Astrocyte (in vitro differentiated cells and primary cell): ENCODE results near the gene ASB15. TPM values are rescaled to one million over a fixed set of nuclear protein-coding genes. Genes with fewer than 3 reads are reported as not detected.

Experiments used
- DNase-seq: peaks from one replicate; pipeline ENCODE4 v3.0.0-alpha.2; 2010; ENCODE audit warnings: low read depth
- FAIRE-seq: peaks from 2 replicates; lab custom pipeline; 2011; peaks lifted over from hg19 to GRCh38; lab: Jason Lieb, UNC
- H2AFZ ChIP-seq: 2 replicates; pipeline ENCODE4 v1.6.0; 2012; ENCODE audit warnings: low read depth, low read length, inconsistent platforms
- H3K27ac ChIP-seq: 2 replicates; pipeline ENCODE4 v1.5.1; 2011; ENCODE audit warnings: low read depth, low read length, inconsistent platforms
- H3K27me3 ChIP-seq: 2 replicates; pipeline ENCODE4 v1.6.0; 2011; ENCODE audit warnings: low read length, inconsistent platforms; ENCODE audit not compliant: insufficient read depth
- H3K36me3 ChIP-seq: 2 replicates; pipeline ENCODE4 v1.5.1; 2011; ENCODE audit warnings: low read length, inconsistent platforms; ENCODE audit not compliant: insufficient read depth
- H3K4me1 ChIP-seq: 2 replicates; pipeline ENCODE4 v1.5.1; 2011; ENCODE audit warnings: low read length, inconsistent platforms; ENCODE audit not compliant: insufficient read depth
- H3K4me2 ChIP-seq: 2 replicates; pipeline ENCODE4 v1.6.0; 2012; ENCODE audit warnings: low read length, inconsistent platforms
- H3K4me3 ChIP-seq: 2 replicates; pipeline ENCODE4 v1.5.1; 2011; ENCODE audit warnings: low read depth, mild to moderate bottlenecking, low read length, inconsistent platforms; ENCODE audit not compliant: insufficient read depth
- H3K79me2 ChIP-seq: 2 replicates; pipeline ENCODE4 v1.6.0; 2012; ENCODE audit warnings: mild to moderate bottlenecking, low read length, inconsistent platforms; ENCODE audit not compliant: insufficient read depth
- H3K9ac ChIP-seq: 2 replicates; pipeline ENCODE4 v1.6.0; 2012; ENCODE audit warnings: mild to moderate bottlenecking, low read length, inconsistent platforms
- H3K9me3 ChIP-seq: 2 replicates; pipeline ENCODE4 v1.5.1; 2012; ENCODE audit warnings: low read depth, mild to moderate bottlenecking, low read length, inconsistent platforms; ENCODE audit not compliant: insufficient read depth
- H4K20me1 ChIP-seq: 2 replicates; pipeline ENCODE4 v1.6.0; 2012; ENCODE audit warnings: low read length, inconsistent platforms; ENCODE audit not compliant: insufficient read depth
- H3K27ac Mint-ChIP-seq: one replicate; pipeline ENCODE4 v1.8.0; 2021; ENCODE audit warnings: mild to moderate bottlenecking, mixed read lengths; ENCODE audit not compliant: unreplicated experiment
- H3K27me3 Mint-ChIP-seq: one replicate; pipeline ENCODE4 v1.8.0; 2021; ENCODE audit warnings: low read depth, mixed read lengths; ENCODE audit not compliant: unreplicated experiment
- H3K36me3 Mint-ChIP-seq: one replicate; pipeline ENCODE4 v1.8.0; 2021; ENCODE audit warnings: low read depth, mixed read lengths; ENCODE audit not compliant: unreplicated experiment
- H3K4me1 Mint-ChIP-seq: one replicate; pipeline ENCODE4 v1.8.0; 2021; ENCODE audit warnings: low read depth, mixed read lengths; ENCODE audit not compliant: unreplicated experiment
- H3K4me3 Mint-ChIP-seq: one replicate; pipeline ENCODE4 v1.8.0; 2021; ENCODE audit warnings: mild to moderate bottlenecking, moderate library complexity, mixed read lengths; ENCODE audit not compliant: unreplicated experiment
- H3K9me3 Mint-ChIP-seq: one replicate; pipeline ENCODE4 v1.8.0; 2021; ENCODE audit warnings: mild to moderate bottlenecking, mixed read lengths; ENCODE audit not compliant: unreplicated experiment
- CTCF ChIP-seq: IDR thresholded peaks from 2 replicates; pipeline ENCODE4 v1.5.1; 2011; ENCODE audit warnings: low read depth, mild to moderate bottlenecking, inconsistent platforms, low read length, moderate library complexity; ENCODE audit not compliant: insufficient read depth
- EZH2 ChIP-seq: IDR thresholded peaks from 2 replicates; pipeline ENCODE4 v1.6.1; 2012; ENCODE audit warnings: mild to moderate bottlenecking, low read length, inconsistent platforms; ENCODE audit not compliant: insufficient read depth
- total RNA-seq: library from RNA; stranded (reverse); gene quantifications from 2 replicates; pipeline ENCODE4 v1.2.1, GENCODE V29; 2021

ASB15 gene
- total RNA-seq, 1 donor from 2014 or later, result not detected

GRCh38 chr7:123673137-123673732, 71.6 kb downstream of the ASB15 start:
- FAIRE-seq, result no peak
- Mint-ChIP-seq H3K9me3 (no peaks in the 10 kb centered on the region), H3K27ac (no peak overlapping the region)

GRCh38 chr7:123673752-123674398, 72.3 kb downstream of the ASB15 start:
- Mint-ChIP-seq H3K9me3 (no peaks in the 10 kb centered on the region), H3K4me1 (peaks cover 10% of the 10 kb centered on the region), H3K27me3 (no peaks in the 10 kb centered on the region), H3K36me3 (peaks cover 1% of the 10 kb centered on the region), H3K4me3 (no peak overlapping the region), H3K27ac (peak overlapping the region; percentile 13)
- no peaks in the 10 kb centered on the region for H3K9me3 ChIP-seq
- no peaks in the 10 kb centered on the region for H4K20me1 ChIP-seq
- no peak overlapping the region for H3K4me3 ChIP-seq
- H3K27ac ChIP-seq, result no peak overlapping the region
- H2AFZ ChIP-seq, result no peak overlapping the region
- no peaks in the 10 kb centered on the region for H3K79me2 ChIP-seq
- FAIRE-seq, result no peak
- H3K9ac ChIP-seq, result no peak overlapping the region
- H3K36me3 ChIP-seq, result no peaks in the 10 kb centered on the region
- no peaks in the 10 kb centered on the region for H3K27me3 ChIP-seq
- no peak for DNase-seq
- H3K4me1 ChIP-seq, result peaks cover 9% of the 10 kb centered on the region
- TF ChIP-seq CTCF (no peak), EZH2 (no peak)
- H3K4me2 ChIP-seq, result no peak overlapping the region

More at GRCh38 chr7:123673137-123673732, 71.6 kb downstream of the ASB15 start:
- Mint-ChIP-seq H3K27me3 (no peaks in the 10 kb centered on the region), H3K4me3 (no peak overlapping the region), H3K4me1 (peaks cover 10% of the 10 kb centered on the region), H3K36me3 (peaks cover 1% of the 10 kb centered on the region)
- no peak for DNase-seq
- Histone ChIP-seq H3K4me3 (no peak overlapping the region), H3K27ac (no peak overlapping the region), H3K4me2 (no peak overlapping the region), H4K20me1 (no peaks in the 10 kb centered on the region), H3K36me3 (no peaks in the 10 kb centered on the region), H2AFZ (no peak overlapping the region), H3K9me3 (no peaks in the 10 kb centered on the region), H3K4me1 (peaks cover 9% of the 10 kb centered on the region), H3K27me3 (no peaks in the 10 kb centered on the region), H3K79me2 (no peaks in the 10 kb centered on the region), H3K9ac (no peak overlapping the region)
- no peak for TF ChIP-seq CTCF
- no peak for TF ChIP-seq EZH2
